ENCODE measurements around the gene CPSF2. TPM values are rescaled to one million over a fixed set of nuclear protein-coding genes. Genes with fewer than 3 reads are reported as not detected.
"Not testable (repeated sequence)": the region's sequence is repeated elsewhere in the genome, so short reads cannot be mapped to it uniquely, and the experiment has no call there.

Gene CPSF2
- total RNA-seq, 1 donor from 2014 or later: 41.1 TPM

DNA sequence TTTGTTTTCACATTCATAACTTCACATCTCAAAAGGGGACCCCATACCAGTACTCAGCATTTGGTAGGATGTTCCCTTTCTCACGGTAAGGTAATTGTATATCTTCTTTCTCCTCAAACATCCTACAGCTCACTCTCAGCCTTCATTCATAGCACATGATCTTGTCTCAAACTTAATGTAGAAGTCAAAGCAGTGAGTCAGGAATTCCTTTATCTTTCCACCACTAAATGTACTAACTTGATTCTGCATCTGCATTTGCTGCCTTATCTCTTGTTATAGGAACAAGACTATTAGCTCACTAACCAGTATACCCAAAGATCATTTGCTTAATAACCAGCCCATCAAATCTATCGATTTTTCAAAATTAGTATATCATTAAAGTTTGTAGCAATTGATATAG lies 22.9 kb downstream of the CPSF2 start:
- intact Hi-C loops (cut with DNase I): no loop called here
- no peak for DNase-seq (ENCODE audit: low spot score)

DNA sequence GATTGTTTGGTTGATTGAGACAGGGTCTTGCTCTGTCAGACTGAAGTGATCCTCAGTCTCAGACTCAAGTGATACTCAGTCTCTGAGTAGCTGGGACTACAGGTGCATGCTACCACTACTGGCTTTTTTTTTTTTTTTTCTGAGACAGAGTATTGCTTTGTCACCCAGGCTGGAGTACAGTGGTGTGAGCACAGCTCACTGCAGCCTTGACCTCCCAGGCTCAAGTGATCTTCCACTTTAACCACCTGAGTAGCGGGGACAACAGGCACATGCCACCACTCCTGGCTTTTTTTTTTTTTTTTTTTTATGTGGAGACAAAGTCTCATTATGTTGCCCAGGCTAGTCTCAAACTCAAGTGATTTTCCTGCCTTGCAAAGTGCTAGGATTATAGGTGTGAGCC lies 31.8 kb downstream of the CPSF2 start:
- no peak for DNase-seq (ENCODE audit: low spot score)
- intact Hi-C loops (cut with DNase I): no loop called here

DNA sequence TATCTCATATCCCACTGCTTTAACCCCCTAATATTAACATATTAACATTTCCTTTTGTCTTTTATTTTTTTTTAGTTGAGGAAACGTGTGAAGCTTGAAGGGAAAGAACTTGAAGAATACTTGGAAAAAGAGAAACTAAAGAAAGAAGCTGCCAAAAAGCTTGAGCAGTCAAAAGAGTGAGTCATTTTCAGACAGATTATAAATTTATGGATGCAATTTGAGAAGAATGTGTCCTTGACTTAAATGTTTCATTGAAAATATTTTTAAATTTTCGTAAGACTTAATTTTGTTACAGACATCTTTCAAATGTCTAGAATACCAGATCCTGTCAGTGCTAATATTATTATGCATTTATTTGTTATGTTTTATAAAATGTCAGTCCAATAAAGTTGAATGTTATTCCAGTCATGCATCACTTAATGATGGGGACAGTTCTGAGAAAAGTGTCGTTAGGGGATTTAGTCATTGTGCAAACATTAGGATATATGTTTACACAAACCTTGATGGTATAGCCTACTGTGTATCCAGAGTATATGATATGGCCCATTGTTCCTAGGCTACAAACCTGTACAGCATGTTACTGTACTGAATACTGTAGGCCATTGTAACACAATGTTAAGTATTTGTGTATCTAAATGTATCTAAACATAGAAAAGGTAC lies 32.6 kb downstream of the CPSF2 start:
- intact Hi-C loops (cut with DNase I): no loop called here

DNA sequence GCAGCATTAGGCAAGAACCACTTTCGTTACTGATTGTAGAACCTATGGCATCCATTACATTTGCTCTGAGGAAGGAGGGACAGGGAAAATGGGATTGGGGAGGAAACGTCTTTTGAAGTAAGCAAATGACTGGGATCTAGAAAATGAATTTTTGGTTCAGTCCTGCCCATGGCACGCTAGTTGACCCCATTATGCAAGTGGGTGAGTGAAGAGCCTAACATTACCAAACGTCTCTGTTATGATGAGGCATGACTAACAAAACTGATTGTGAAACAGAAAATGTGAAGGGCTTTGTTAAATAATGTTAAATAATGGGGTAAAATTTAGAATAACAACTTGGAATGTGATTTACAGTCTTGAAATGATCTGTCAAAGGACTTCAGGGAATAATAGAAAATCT lies 38.9 kb downstream of the CPSF2 start:
- intact Hi-C loops (cut with DNase I): no loop called here
- DNase-seq (ENCODE audit: low spot score): no peak

More for the DNA sequence above, 32.6 kb downstream of the CPSF2 start:
- DNase-seq (ENCODE audit: low spot score): no peak

DNA sequence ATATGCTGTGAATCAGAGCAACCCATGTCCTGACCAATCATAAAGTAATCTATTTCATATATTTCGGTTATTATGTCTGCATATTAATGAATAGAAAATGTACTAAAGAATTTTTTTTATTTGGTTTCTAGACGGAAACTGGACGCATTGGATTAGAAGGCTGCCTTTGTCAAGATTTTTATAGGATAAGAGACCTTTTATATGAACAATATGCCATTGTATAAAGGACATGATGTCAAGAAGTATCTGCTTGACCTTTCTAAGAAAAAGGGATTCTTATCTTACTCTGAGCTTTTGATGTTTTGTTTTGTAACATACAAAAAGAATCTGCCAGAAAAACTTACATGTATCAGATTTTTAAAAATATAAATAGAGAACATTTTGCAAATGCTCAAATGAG lies 39.8 kb downstream of the CPSF2 start:
- DNase-seq (ENCODE audit: low spot score): no peak
- intact Hi-C loops (cut with DNase I): no loop called here

DNA sequence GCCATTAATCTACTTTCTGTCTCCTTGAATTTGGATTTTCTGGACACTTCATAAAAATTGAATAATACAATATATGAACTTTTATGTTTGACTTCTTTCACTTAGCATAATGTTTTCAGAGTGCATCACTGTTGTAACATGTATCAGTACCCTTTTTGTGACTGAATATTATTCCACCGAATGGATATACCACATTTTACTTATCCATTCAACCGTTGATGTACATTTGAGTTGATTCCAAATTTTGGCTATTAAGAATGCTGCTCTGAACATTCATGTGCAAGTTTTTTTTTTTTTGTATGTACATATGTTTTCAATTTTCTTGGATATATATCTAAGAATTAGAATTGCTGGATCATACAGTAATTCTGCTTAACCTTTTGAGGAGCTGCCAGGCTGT lies 43.2 kb downstream of the CPSF2 start:
- intact Hi-C loops (cut with DNase I): no loop called here
- no peak for DNase-seq (ENCODE audit: low spot score)

DNA sequence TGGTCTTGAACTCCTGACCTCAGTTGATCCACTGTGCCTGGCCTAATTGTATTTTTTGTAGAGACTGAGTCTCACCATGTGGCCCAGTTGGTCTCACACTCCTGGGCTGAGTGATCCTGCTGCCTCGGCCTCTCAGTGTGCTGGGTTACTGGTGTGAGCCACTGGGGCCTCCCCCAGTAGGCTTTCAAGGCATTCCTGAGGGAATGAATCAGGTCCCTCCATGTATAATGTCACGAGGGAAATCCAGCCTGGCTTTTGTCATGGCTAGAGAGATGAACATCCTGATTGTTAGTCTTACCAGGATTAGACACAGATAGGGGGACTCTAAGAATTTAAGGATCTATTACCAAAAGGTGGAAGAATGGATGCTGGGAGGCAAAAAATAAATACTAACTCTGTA lies 51.9 kb downstream of the CPSF2 start:
- no peak for DNase-seq (ENCODE audit: low spot score)
- intact Hi-C loops (cut with DNase I): no loop called here

DNA sequence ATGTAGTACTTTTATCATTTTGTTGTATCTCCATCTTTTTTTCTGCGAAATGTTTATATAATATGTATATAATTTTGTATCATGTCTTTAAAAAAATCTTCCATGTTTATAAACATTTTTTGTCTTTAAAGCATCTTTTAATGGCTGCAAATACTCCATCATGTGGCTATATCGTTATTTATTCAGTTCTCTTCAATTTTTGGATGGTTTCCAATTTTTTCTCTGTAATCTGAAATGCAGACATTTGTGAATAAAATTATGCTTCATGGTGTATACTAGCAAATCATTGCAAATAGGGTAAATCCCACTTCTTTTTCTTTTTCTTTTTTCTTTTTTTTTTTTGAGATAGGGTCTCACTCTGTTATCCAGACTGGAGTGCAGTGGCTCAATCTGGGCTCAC lies 54.0 kb downstream of the CPSF2 start:
- intact Hi-C loops (cut with DNase I): no loop called here
- DNase-seq (ENCODE audit: low spot score): no peak

DNA sequence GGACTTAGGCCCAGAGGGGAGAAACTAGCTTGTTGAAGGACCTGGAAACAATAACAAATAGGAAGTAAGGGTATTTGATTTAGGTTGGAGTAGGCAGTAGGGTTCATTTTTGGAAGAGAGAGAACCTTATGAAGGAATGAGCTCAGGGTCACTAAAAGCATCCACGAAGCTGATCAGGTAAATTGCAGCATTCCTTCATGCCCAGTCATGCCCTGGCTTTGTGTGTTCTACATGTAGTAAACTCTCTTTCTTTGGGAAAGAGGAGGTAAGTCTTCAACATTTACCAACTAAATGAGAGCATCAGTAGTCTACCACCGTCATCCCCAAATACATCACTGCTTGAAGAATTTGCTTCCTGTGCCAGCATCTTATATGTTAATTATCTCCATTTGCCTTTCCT lies 54.7 kb downstream of the CPSF2 start:
- no peak for DNase-seq (ENCODE audit: low spot score)
- intact Hi-C loops (cut with DNase I): no loop called here

DNA sequence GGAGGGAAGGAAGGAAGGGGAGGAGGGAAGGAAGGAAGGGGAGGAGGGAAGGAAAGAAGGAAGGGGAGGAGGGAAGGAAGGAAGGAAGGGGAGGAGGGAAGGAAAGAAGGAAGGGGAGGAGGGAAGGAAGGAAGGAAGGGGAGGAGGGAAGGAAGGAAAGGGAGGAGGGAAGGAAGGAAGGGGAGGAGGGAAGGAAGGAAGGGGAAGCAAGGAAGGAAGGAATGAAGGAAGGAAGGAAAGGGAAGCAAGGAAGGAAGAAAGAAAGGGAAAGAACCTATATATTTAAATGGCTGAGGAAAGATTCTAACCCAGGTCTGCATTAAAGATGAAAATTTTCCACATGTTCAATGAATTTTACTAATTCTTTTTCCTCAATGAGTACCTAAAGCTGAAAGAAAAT lies 57.4 kb downstream of the CPSF2 start:
- intact Hi-C loops (cut with DNase I); DNase-seq (ENCODE audit: low spot score): not testable (repeated sequence)

DNA sequence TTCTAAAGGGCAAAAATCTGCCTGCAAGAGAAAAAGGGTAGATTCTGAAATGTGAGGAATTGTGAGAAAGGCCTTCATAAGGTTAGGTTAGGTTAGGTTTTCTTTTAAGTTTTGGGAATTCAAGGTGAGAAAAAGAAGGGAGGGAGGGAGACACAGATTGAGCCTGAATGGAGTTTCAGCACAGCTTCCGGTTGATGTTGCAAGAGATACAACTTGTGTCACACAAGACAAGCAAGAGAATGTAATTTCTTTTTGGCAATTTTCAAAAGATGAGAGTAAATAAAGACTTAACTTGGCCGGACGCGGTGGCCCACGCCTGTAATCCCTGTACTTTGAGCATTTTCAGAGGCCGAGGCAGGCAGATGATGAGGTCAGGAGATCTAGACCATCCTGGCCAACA lies 63.8 kb downstream of the CPSF2 start:
- intact Hi-C loops (cut with DNase I): no loop called here
- no peak for DNase-seq (ENCODE audit: low spot score)

DNA sequence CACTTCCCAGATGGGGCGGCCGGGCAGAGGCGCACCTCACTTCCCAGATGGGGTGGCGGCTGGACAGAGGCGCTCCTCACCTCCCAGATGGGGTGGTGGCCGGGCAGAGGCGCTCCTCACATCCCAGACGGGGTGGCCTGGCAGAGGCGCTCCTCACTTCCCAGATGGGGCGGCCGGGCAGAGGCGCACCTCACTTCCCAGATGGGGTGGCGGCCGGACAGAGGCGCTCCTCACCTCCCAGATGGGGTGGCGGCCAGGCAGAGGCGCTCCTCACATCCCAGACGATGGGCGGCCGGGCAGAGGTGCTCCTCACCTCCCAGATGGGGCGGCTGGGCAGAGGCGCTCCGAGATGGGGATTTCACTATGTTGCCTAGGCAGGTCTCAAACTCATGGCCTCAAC lies 65.8 kb downstream of the CPSF2 start:
- intact Hi-C loops (cut with DNase I); DNase-seq (ENCODE audit: low spot score): not testable (repeated sequence)

DNA sequence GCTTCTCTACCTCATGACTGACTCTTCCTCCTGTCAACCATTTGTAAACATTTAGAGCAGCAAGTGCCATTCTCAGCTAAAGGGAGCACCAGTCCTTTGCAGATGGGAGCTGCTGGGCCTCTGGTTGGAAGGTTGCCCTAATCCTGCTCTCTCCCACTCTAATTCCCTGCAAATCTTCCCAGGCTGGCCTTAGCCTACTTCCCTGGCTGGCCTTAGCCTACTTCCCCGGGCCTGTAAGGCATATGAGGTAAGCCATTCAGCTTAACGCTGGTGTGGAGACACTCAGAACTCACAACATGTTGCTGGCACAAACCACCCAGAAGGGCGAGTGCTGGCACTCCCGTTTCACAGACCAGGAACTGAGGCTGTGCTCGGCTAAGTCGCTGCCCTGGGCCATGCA lies 69.0 kb downstream of the CPSF2 start:
- intact Hi-C loops (cut with DNase I): no loop called here
- no peak for DNase-seq (ENCODE audit: low spot score)

DNA sequence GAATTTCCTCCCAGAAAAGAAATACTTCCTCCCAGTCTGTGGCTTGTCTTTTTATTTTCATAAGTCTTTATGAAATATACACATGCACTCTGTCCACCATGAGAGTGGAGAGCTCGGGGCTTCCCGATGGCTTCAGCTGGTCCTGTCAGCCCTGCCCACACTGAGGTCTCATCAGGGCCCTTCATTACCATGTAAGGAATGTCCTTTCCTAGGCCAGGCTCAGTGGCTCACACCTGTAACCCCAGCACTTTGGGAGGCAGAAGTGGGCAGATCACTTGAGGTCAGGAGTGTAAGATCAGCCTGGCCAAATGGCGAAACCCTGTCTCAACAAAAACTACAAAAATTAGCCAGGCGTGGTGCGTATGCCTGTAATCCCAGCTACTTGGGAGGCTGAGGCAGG lies 77.0 kb downstream of the CPSF2 start:
- intact Hi-C loops (cut with DNase I): no loop called here

DNA sequence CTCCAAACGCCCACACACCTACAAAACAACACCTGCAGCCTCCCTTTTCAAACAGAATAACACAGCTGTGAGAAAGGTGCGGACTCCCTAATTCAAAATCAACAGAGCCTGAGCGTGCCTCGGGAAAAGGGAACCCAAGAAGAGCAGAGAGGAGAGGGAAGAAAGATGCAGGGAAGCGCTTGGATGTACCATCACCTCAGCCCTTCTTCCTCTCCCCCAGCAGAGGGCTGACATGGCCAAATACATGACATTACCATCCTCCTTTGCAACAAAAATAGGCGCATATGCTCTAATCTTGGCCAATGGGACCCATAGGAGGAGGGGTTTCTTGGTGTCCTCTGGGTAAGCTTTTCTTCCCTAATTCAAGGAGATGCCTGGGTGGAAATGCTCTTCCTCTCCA lies 78.0 kb downstream of the CPSF2 start:
- intact Hi-C loops (cut with DNase I): no loop called here
- no peak for DNase-seq (ENCODE audit: low spot score)

More for the DNA sequence above, 77.0 kb downstream of the CPSF2 start:
- DNase-seq (ENCODE audit: low spot score): no peak

DNA sequence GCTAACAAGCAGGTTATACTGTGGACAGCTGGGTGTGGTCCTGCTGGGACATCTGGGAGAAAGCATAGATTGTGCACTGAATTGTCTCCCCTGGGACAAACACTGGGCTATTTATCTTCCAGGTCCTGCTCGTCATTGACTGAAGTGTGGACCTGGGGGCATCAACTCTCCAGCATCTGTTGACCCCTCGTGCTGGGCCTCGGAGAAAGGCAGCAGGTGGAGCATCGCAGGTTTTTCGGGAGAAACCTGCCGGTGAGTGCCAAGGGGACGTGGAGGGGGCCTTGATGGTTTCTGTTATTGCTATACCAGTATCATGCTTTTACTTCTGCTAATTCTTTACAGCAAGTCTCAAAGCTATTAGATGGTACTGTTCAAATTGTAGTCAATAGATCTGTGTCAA lies 81.3 kb downstream of the CPSF2 start:
- DNase-seq (ENCODE audit: low spot score): no peak
- intact Hi-C loops (cut with DNase I): no loop called here

DNA sequence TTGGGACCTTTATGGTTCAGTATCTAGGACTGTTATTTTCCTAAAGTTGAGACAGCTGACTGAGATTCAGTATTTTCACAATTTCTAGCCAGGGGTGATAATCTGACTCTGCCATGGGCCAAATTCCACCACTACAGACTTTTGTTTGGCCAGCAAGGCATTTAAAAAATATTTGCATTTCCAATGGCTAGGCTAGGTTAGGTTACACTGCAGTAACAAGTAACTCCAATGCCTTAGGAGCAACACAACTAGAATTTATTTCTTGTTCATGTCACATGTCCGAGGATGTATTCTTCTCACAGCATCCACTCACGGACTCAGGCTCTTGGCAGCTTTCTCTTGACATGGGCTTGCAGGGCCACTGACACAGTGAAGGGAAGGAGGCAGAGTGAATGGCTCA lies 83.0 kb downstream of the CPSF2 start:
- no peak for DNase-seq (ENCODE audit: low spot score)
- intact Hi-C loops (cut with DNase I): no loop called here

DNA sequence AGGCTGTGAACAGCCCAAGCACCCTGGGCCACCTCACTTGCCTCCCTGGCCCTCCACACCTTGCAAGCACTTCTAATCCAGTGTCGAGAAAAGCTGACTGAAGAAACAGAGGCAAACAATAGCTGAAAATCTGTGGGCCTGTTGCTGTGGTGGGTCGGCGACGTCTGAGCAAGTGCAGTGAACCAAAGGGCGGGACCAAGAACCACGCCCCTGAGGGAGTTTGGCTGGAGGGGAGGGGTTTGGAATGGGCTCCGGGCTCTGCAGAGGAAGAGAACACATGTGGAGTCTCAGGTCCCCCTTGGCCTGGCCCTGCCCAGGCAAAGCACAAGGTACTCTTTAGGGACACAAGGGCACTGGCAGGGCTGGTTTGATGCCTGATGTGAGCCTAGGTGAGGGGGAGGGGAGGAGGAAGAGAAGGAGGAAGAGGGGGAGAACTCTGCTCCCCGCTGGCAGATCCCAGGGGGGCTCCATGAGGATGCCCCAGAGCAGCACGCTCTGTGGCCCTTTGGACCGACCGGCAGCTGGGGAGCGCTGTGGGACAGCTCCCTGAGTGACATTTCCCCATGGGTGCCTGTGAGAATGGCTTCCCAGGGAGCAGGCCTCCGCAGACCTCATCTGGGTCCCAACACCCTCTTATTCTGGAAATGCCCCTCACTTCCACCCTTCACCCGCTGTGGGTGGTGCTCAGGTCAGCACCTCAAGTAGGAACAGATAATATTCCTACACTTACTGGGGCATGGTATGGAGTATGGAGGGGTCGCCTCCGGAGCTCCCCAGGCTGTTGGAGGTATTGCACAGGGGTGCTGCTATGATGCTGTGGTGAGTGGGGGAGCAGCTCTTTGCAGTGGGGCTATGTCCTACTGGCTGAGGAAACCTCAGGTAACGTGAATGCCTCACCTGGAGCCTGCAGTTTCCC lies 85.5 kb downstream of the CPSF2 start:
- no peak for DNase-seq (ENCODE audit: low spot score)
- intact Hi-C loops (cut with DNase I): no loop called here

DNA sequence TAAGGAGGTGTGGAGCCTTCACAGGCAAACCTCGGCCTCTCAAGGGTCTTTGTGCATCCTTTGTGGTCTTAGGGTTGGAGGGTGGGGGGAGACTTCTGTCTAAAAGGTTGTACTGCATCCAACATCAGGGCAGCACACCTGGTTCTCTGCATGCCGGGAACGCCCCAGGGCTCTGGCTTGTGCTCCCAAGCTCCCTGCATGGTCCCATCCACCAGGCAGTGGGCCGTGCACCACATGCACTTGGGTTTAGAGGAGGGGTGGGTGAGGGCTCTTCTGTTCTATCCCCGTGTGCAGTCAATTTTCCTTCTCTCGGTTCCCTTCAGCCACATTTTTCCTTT lies 86.1 kb downstream of the CPSF2 start:
- intact Hi-C loops (cut with DNase I): no loop called here
- no peak for DNase-seq (ENCODE audit: low spot score)

DNA sequence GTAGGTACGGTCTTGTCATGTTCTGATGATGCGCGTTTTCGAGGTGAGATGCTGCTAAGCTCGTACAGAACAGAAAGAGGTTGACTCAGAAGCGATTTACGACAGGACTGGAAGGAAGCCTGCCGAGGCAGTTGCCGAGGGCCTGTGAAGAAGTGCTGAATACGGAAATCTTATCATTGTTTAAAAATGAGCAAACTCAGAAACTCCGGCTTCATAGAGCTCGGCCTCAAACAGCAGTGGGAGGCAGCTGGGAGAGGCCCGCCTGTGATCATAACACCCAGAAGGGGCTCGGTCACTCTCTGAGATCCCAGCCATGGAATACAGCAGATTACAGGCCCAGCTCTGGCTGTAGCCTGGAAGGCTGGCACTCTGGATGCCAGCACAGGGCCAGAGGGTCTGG lies 87.4 kb downstream of the CPSF2 start:
- no peak for DNase-seq (ENCODE audit: low spot score)
- intact Hi-C loops (cut with DNase I): no loop called here

DNA sequence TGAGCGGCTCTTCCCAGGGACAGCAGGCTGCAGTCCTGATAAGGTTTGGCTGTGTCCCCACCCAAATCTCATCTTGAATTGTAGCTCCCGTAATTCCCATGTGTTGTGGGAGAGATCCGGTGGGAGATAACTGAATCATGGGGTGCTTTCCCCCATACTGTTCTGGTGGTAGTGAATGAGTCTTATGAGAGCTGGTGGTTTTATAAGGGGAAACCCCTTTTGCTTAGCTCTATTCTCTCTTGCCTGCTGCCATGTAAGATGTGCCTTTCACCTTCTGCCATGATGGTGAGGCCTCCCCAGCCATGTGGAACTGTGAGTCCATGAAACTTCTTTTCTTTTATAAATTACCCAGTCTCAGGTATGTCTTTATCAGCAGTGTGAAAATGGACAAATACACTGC lies 91.4 kb downstream of the CPSF2 start:
- DNase-seq (ENCODE audit: low spot score): not testable (repeated sequence)

More for the DNA sequence above, 91.4 kb downstream of the CPSF2 start:
- intact Hi-C loops (cut with DNase I): not testable (repeated sequence)
